Measurements from ENCODE around the gene PGAP6. TPM values are rescaled to one million over a fixed set of nuclear protein-coding genes. Genes with fewer than 3 reads are reported as not detected.
A peak's percentile ranks its signal among the peaks of the same experiment; 100 is the strongest.
"Not testable (repeated sequence)": the region's sequence is repeated elsewhere in the genome, so short reads cannot be mapped to it uniquely, and the experiment has no call there.

Gene PGAP6, protein sequence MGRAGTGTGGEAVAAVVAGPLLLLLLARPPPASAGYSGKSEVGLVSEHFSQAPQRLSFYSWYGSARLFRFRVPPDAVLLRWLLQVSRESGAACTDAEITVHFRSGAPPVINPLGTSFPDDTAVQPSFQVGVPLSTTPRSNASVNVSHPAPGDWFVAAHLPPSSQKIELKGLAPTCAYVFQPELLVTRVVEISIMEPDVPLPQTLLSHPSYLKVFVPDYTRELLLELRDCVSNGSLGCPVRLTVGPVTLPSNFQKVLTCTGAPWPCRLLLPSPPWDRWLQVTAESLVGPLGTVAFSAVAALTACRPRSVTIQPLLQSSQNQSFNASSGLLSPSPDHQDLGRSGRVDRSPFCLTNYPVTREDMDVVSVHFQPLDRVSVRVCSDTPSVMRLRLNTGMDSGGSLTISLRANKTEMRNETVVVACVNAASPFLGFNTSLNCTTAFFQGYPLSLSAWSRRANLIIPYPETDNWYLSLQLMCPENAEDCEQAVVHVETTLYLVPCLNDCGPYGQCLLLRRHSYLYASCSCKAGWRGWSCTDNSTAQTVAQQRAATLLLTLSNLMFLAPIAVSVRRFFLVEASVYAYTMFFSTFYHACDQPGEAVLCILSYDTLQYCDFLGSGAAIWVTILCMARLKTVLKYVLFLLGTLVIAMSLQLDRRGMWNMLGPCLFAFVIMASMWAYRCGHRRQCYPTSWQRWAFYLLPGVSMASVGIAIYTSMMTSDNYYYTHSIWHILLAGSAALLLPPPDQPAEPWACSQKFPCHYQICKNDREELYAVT
- total RNA-seq: 87.2 and 92.8 TPM in 2 replicates

DNA sequence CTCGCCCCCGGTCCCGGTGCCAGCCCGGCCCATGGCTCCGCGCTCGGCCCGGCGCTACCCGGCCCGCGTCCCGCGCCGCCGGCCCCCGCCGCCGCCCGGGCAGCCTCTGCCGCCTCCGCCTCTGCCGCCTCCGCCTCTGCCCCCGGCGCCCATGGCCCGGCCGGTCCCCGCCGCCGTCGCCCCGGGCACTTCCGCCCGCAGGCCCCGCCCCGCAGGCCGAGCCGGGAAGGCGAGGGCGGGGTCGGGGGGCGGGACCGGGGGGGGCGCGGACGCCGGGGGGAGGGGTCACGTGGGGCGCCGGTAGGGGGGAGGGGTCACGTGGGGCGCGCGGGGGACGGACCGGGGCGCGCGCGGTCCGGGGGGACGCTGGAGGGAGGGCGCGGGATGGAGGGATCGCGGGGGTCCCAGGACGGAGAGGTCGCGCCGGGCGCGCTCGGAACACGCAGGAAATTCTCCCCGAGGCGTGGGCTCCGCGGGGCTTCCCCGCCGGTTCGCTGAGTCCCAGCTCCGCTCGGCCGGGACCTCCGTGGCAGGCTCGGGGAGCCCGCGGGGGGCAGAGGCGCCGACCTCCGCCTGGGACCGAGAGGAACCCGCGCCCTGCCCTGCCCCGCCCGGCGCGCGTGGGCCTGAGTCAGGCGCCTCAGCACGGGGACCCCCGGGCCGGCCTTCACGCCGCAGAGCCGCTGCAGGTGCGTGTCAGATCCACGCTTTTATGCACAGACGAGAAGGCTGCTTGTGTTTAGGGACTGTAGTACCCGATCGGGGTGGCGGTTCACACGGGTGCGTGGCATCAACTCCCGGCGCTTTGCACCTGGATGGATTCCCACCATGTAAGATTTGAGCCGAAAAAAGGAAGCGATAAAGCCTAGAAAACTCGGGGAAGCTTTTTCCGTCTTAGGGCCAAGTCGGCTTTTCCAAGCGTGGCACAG, at the start of gene PGAP6:
Gene PGAP6, minus strand, starts transcription at position 190 of the 929 bp plus-strand sequence. Its CDS starts 157 bp downstream, at position 33.
- DNase-seq (ENCODE audit: low read depth): peak; percentile 15

DNA sequence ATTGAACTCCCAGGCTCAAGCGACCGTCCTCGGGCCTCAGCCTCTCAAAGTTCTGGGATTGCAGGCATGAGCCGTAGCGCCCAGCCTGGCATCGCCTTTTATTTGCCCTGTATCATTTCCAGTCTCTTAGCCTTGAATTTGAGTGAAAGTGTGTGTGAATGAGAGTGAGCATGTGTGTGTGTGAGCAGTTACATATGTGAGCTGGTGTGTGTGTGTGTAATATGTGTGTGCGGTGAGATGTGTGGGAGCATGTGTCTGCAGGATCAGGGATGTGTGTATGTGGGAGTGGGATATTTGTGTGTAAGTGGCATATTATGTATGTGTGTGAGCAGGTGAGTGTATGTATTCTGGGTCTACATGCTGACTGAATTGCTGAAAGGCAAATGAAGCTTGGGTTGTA, 49.1 kb upstream of the PGAP6 start:
- DNase-seq (ENCODE audit: low read depth): no peak

DNA sequence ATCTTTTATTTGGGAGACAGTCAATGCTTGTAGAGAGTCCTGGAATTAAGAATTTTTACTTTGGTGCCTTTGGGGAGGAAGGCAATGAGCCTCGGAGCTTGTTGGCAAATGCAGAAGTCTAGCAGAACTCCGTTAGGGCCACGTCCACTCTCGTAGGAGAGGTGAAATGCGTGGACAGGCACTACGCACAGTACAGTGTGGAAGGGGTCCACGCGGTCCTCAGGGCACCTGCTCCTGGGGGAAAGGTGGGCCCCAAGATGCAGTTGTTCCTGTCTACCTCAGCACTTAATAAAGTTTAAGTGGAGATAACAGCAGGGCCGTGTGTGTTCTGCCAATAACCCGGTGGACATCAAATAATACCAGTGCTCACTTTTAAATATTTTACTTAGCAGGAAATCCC, 45.5 kb upstream of the PGAP6 start:
- no peak for DNase-seq (ENCODE audit: low read depth)

DNA sequence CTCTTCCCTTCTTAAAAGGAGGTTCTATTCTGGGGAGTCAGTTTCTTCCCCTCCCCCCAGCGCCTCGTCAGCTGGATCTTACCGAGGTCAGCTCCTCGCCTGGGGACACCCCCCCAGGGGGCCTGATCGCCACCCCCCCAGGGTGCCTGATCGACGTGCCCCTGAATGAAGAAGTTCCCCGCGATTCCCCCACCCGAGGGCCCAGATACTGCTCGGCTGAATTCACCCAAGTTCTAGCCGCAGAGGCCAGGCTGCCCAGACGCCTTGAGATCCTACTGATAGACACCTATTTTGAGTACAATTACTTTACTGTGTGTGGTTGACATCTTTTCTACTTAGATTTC, 45.1 kb upstream of the PGAP6 start:
- no peak for DNase-seq (ENCODE audit: low read depth)

DNA sequence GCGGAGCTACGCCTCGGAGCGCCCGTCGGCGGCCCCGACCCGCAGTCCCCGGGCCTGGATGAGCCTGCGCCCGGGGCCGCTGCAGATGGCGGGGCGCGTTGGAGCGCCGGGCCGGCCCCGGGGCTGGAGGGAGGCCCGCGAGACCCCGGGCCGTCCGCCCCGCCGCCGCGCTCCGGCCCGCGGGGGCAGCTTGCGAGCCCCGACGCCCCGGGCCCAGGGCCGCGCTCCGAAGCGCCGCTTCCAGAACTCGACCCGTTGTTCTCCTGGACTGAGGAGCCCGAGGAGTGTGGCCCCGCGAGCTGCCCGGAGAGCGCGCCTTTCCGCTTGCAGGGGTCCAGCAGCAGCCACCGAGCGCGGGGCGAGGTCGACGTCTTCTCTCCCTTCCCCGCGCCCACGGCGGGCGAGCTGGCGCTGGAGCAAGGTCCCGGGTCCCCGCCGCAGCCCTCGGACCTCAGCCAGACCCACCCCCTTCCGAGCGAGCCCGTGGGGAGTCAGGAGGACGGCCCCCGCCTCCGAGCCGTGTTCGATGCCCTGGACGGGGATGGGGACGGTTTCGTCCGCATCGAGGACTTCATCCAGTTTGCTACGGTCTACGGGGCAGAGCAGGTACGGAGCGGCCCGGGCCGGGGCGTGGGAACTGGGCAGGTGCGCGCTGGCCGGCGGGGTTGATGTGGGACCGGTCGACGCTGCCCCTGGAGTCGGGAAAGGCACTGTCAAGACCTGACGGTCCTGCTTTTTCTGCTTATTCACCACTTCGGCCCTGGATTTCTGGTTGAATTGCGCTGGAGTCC, 44.5 kb upstream of the PGAP6 start:
- DNase-seq (ENCODE audit: low read depth): no peak

DNA sequence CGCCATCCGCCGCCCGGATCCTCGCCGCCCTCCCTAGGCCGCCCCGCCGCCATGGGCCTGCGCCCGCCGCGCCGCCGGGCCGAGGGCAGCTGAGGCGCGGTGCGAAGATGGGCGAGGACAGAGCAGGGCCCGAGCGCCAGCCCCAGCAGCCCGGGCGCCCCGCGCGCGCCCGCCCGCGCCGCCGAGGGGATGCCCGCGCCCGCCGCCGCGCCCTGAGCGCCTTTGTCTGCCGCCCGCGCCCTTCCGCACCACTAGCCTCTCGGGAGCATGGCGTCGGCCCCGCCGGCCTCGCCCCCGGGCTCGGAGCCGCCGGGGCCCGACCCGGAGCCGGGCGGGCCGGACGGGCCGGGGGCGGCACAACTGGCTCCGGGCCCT, 43.9 kb upstream of the PGAP6 start:
- DNase-seq (ENCODE audit: low read depth): no peak

DNA sequence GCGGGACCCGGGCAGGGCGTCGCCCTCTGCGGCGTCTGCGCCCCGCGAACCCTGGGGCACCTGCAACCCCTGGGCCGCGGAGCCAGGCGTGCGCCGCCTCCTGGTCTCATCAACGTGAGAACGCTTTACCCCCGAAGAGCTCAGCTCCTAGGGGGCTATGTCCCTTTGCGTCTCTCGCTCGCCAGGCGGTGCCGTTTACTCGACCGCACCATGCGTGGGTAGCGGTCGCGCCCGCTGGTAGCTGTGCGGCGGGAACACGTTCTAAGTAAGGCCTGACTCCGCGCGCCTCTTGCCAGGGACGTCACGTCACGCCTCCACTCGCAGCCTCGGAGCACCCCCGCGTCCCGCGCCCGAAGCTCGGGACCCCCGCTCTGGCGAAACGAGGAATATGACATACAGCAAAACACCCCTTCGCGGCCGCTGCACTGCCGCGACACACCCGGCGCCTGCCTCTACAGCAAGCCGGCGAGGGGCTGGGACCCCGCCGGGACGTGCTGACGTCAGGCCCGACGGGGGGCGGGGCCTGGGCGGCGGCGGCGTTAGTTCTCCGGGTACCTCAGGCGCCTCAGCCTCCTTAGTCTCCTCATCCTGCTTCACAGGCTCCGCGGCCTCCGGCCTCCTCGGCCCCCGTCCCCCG, 43.4 kb upstream of the PGAP6 start, which contains the start of gene RAB11FIP3:
Gene RAB11FIP3, plus strand, starts transcription at position 568 of the 637 bp plus-strand sequence. CDS start 358 bp downstream, outside the sequence.
- DNase-seq (ENCODE audit: low read depth): no peak

DNA sequence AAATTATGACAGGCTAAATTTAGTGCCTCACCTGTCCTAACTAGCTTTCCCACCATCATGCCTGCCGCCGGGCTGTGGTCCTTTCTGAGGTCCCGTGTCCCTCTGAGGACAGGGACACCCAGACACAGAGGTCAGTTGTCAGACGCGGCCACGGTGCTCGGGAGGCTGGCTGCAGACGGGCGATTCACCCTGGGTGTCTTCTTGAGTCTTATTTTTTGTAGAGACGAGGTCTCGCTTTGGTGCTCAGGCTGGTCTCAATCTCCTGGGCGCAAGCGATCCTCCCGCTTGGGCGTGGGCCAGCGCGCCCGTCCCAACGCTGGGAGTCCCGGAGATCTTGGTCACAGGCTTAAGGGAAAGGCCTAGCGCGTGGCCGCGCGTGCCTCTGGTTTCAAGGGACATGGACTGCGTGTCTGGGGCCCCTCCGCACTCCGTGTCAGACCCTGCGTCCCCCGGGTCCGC, 42.9 kb upstream of the PGAP6 start:
- DNase-seq (ENCODE audit: low read depth): no peak

DNA sequence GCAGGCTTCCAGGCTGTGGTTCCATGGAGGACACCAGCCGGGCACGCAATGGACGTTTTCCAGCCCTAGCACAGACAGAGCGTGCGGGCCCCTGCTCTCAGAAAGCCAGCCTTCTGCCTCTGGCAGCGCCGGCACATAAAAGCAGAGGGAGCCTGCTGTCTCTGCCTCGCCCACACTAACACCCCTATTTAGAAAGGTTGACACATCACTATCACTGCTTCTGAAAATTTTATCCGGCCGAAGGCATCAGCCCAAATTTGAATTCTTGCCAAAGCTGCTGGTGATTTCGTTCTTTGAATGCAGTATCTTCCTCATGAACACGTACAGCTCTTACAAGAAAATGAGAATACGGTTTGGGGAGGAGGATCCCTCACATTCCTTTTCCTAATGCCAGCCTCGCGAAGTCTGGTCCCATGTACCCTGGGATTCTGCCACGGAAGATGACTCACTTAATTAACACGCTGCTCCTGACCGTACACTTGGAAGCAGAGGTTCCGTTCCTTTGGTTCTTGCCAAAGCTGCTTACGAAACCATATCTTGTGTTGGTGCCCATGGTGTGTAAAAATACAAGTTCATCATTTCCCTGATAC, 42.4 kb upstream of the PGAP6 start:
- DNase-seq (ENCODE audit: low read depth): peak; percentile 96

DNA sequence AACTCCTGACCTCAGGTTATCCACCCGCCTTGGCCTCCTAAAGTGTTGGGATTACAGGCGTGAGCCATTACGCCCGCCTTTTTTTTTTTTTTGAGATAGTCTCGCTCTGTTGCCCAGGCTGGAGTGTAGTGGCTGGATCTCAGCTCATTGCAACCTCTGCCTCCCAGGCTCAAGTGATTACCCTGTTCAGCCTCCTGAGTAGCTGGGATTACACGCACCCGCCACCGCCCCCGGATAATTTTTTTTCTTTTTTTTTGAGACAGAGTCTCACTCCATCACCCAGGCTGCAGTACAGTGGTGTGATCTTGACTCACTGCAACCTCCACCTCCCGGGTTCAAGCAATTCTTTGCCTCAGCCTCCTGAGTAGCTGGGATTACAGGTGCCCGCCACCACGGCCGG, 40.4 kb upstream of the PGAP6 start:
- DNase-seq (ENCODE audit: low read depth): not testable (repeated sequence)

DNA sequence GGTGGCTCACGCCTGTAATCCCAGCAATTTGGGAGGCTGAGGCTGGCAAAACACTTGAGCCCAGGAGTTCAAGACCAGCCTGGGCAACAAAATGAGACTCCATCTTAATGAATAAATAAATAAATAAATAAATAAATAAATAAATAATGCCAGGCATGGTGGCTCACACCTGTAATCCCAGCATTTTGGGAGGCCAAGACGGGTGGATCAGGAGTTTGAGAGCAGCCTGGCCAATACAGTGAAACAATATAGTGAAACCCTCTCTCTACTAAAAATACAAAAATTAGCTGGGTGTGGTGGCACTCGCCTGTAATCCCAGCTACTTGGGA, 33.4 kb upstream of the PGAP6 start:
- not testable (repeated sequence) for DNase-seq (ENCODE audit: low read depth)

DNA sequence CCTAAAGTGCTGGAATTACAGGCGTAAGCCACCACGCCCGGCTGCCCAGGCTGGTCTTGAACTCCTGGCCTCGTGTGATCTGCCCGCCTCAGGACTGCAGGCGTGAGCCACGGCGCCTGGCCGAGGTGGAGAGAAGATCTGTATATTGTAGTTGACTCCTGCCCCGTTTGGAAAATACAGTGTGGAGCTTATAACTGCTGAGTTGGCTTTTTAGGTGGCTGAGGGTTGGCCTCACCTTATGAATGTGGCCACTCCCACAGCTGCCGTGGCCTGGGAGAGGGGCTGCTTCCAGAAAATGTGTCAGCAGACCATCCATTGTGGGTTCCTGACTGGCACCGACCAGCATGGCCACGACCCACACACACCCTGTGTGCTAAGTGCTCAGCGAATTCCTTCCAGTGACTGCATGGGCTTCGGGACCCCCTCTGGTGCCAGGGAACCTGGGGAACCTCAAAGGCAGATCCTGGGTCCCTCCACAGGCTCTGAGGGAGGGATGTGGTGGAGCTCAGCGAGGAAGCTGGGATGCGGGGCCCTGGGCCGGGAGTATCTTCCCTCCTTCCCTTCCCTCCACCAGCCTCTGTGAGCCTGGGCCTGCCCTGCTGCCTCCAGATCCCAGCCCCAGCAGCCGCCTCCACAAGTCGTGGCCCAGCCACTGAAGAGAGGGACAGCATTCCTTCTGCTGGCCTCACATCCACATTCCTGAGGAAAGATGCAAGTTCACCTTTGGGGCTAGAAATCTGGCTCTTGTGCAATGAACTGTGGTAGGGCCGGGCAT, 32.8 kb upstream of the PGAP6 start:
- peak; percentile 39 for DNase-seq (ENCODE audit: low read depth)

DNA sequence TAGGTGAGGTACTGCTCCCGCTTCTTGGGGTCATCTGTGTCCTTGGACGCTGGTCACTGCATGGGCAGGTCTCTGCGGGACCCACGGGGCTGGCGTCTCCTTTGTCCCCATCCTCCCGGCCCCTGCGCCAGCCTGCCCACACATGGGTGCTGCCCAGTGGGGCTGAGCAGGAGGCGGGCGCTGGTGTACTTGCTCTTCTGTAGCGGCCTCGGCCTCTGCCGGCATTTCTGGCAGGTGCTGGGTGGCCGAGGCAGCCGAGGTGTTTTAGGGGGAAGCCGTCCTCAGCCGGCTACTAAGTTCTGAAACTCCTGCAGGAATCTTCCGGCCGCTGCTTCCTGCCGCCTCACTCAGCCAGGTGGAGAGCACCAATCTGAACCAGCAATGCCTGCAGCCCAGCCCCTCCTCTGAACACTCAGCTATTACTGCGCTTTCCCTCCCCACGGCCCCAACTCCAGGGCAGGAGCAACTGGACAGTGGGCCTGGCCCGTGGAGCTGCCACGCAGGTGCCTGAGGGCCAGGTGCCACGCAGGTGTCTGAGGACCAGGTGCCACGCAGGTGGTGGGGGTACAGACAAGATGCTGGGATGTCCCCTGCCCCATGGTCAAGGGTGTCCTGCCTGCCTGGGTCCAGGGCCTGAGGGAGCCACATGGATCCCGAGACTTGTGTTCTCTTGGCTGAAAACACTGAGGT, 29.9 kb upstream of the PGAP6 start:
- no peak for DNase-seq (ENCODE audit: low read depth)

DNA sequence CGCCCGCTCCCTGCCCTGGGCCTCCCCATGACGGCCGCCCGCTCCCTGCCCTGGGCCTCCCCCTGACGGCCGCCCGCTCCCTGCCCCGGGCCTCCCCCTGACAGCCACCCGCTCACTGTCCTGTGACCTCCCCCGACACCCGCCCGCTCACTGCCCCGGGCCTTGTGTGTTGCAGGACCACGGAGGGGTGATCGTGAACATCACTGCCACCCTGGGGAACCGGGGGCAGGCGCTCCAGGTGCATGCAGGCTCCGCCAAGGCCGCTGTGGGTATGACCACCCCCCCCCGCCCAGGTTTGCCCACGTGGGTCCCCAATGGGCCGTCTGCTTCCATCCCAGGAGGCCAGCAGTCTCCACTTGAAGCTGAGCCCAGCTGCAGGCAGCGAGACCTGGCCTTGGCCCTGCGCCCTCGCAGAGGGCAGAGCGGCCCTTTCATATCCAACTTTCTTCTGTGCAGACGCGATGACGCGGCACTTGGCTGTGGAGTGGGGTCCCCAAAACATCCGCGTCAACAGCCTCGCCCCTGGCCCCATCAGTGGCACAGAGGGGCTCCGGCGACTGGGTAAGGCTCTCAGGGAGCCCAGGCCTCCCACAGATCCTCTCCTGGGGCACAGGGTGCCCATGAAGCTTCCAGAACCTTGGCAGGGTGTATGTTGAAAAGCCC, 28.9 kb upstream of the PGAP6 start:
- no peak for DNase-seq (ENCODE audit: low read depth)

DNA sequence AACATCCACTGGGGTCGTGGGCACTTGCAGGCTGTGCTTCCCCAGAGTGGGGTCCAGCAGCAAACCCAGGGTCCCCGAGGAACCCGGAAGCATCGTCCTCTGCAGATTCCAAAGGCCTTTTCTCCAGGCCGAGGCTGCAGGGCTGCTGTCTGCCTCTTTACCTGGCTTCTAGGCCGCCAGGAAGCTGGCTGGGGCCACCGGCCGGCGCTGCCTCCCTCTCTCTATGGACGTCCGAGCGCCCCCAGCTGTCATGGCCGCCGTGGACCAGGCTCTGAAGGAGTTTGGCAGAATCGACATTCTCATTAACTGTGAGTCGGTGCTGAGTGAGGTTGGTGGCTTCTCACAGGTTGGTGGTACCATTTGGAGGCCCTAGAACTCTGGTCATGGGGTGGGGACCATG, 25.5 kb upstream of the PGAP6 start:
- no peak for DNase-seq (ENCODE audit: low read depth)

DNA sequence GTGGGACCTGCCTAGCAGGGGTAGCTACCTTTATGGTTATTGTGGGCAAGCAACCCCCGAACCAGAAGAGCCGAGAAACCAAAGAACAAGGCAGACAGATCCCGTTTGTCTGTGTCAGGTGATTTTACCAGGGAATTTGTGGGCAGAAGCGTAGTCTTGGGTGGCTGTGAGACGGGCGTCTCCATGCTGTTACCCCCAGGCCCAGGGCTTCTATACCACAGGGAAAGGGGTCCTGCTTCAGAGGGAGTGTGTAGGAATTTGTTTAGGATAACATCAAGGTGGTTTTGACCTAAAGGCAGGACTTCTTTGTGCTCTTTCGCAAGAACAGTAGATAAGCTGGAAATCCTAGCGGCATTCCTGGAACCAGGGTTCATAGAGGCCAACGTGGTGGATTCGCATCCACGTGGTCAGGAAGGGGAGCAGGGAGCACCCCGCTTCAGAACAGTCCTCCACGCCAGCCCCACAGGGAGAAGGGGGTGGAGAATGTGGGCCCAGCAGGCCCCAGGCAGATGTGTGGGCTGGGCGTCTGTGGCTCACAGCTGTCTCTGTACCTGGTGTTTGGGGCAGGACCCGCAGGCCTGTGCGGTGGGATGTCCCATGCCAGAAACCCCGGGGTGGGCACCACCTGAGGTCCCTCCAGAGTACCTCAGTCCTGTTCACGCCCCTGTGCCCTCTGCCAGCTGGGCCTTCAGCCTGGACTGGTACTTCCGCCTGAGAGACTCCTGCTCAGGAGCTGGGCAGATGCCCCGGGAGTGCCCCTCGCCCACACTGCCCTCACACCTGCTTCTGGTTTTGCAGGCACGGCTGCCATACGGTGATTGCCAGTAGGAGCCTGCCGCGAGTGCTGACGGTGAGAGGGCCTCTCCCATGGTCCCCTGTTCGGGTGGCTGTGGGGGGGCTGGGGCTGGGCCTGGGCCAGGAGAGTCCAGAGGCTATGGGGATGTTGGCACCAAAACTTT, 24.0 kb upstream of the PGAP6 start:
- no peak for DNase-seq (ENCODE audit: low read depth)

DNA sequence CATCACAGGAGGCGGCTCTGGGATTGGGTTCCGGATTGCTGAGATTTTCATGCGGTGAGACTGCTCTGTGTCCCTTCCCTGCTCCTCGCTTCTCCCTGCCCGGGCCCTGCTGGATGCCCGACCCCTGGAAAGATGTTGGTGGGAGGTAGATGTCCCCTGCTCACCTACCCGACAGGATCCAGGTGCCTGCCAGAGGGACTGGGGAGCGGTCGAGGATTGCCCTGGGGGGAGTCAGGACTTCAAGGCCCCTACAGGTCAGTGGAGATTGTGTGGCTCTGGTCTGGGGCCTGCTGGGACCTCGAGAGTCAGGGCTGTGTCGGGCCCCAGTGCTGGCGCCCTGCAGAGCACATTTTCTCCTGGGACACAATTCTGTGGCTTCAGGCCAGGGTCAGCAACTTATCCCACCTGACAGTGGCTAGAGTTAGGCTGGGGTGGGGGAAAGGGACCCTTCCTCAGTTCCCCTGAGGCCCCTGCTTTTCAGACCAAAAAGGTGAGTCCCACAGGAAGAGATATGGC, 23.3 kb upstream of the PGAP6 start:
- no peak for DNase-seq (ENCODE audit: low read depth)
